Neural cell (in vitro differentiated cells): Measurements from ENCODE around the gene TMEM135. TPM values are rescaled to one million over a fixed set of nuclear protein-coding genes. Genes with fewer than 3 reads are reported as not detected.
"Not testable (repeated sequence)": the region's sequence is repeated elsewhere in the genome, so short reads cannot be mapped to it uniquely, and the experiment has no call there.

Experiments used
- H2AFZ ChIP-seq: fragments of 200-600, 300-800 bp; sonication (generic), shearing (Covaris generic); 2 replicates; pipeline ENCODE4 v1.6.0; 2014; ENCODE audit warnings: low read depth, mild to moderate bottlenecking, antibody characterized with exemption, low read length, moderate library complexity
- H3F3A ChIP-seq: fragments of 200-600 bp; shearing (Covaris generic); 2 replicates; pipeline ENCODE4 v1.6.1; 2016; ENCODE audit warnings: mild to moderate bottlenecking, moderate library complexity, mixed read lengths, antibody characterized with exemption, low read length; ENCODE audit not compliant: insufficient read depth, poor library complexity, severe bottlenecking
- H3K27ac ChIP-seq: fragments of 200-600, 300-800 bp; sonication (generic), shearing (Covaris generic); 2 replicates; pipeline ENCODE4 v1.5.1; 2014; ENCODE audit warnings: mild to moderate bottlenecking, low read length, moderate library complexity
- H3K27me3 ChIP-seq: fragments of 300-800, 200-600 bp; sonication (generic), shearing (Covaris generic); 2 replicates; pipeline ENCODE4 v1.6.0; 2014; ENCODE audit warnings: mild to moderate bottlenecking, low read depth, low read length, moderate library complexity; ENCODE audit not compliant: insufficient read depth
- H3K36me3 ChIP-seq: fragments of 300-800, 200-600 bp; sonication (generic), shearing (Covaris generic); 2 replicates; pipeline ENCODE4 v1.5.1; 2014; ENCODE audit warnings: mild to moderate bottlenecking, antibody characterized with exemption, low read length, moderate library complexity; ENCODE audit not compliant: insufficient read depth
- H3K4me2 ChIP-seq: fragments of 300-800, 200-600 bp; sonication (generic), shearing (Covaris generic); 2 replicates; pipeline ENCODE4 v1.6.0; 2014; ENCODE audit warnings: mild to moderate bottlenecking, low read length
- H3K4me3 ChIP-seq: fragments of 300-800, 200-600 bp; sonication (generic), shearing (Covaris generic); 2 replicates; pipeline ENCODE4 v1.5.1; 2014; ENCODE audit warnings: mild to moderate bottlenecking, low read length, moderate library complexity
- H3K79me2 ChIP-seq: fragments of 200-600 bp; shearing (Covaris generic); replicated peaks from 2 replicates; pipeline ENCODE4 v1.6.0; 2014; ENCODE audit warnings: mild to moderate bottlenecking, low read length, moderate library complexity; ENCODE audit not compliant: insufficient read depth
- H3K9ac ChIP-seq: fragments of 300-800, 200-600 bp; sonication (generic), shearing (Covaris generic); 2 replicates; pipeline ENCODE4 v1.6.1; 2016; ENCODE audit warnings: mild to moderate bottlenecking, low read length, mixed read lengths
- H3K9me2 ChIP-seq: fragments of 200-600 bp; shearing (Covaris generic); 2 replicates; pipeline ENCODE4 v1.6.1; 2016; ENCODE audit warnings: mild to moderate bottlenecking, low read length, mixed read lengths; ENCODE audit not compliant: insufficient read depth
- H3K9me3 ChIP-seq: fragments of 200-600, 300-800 bp; sonication (generic), shearing (Covaris generic); 2 replicates; pipeline ENCODE4 v1.6.1; 2016; ENCODE audit warnings: mild to moderate bottlenecking, mixed run types, low read length, moderate library complexity, mixed read lengths
- H4K20me1 ChIP-seq: fragments of 200-600 bp; shearing (Covaris generic); 2 replicates; pipeline ENCODE4 v1.6.1; 2016; ENCODE audit warnings: mild to moderate bottlenecking, mixed run types; ENCODE audit not compliant: insufficient read depth
- CTCF ChIP-seq: fragments of 450-650 bp; IDR thresholded peaks from 2 replicates; pipeline ENCODE4 v1.5.1; 2014; ENCODE audit warnings: antibody characterized with exemption, mild to moderate bottlenecking, moderate library complexity; ENCODE audit not compliant: poor library complexity, severe bottlenecking
- EP300 ChIP-seq: fragments of 450-650 bp; conservative IDR thresholded peaks from 2 replicates; pipeline ENCODE4 v1.6.1; 2014; ENCODE audit warnings: antibody characterized with exemption, mild to moderate bottlenecking, moderate library complexity; ENCODE audit not compliant: poor library complexity, severe bottlenecking
- EZH2 ChIP-seq: fragments of 200-600, 300-800 bp; shearing (Covaris generic), sonication (generic); IDR thresholded peaks from 2 replicates; pipeline ENCODE4 v1.6.1; 2014; ENCODE audit warnings: antibody characterized with exemption, low read length, borderline replicate concordance, mild to moderate bottlenecking; ENCODE audit not compliant: insufficient read depth, poor library complexity, severe bottlenecking
- MXI1 ChIP-seq: fragments of 450-650 bp; conservative IDR thresholded peaks from 2 replicates; pipeline ENCODE4 v1.6.1; 2014; ENCODE audit warnings: antibody characterized with exemption, mild to moderate bottlenecking; ENCODE audit not compliant: poor library complexity, severe bottlenecking
- POLR2AphosphoS5 ChIP-seq: IDR thresholded peaks from 2 replicates; pipeline ENCODE4 v1.6.1; 2012
- RAD21 ChIP-seq: fragments of 450-650 bp; conservative IDR thresholded peaks from 2 replicates; pipeline ENCODE4 v1.6.1; 2014; ENCODE audit warnings: antibody characterized with exemption, mild to moderate bottlenecking, moderate library complexity
- SMC3 ChIP-seq: fragments of 450-650 bp; conservative IDR thresholded peaks from 2 replicates; pipeline ENCODE4 v1.6.1; 2014; ENCODE audit warnings: antibody characterized with exemption, mild to moderate bottlenecking, moderate library complexity; ENCODE audit not compliant: poor library complexity
- TAF1 ChIP-seq: IDR thresholded peaks from 2 replicates; pipeline ENCODE4 v1.6.1; 2012; ENCODE audit warnings: low read depth
- polyA plus RNA-seq: library from polyadenylated mRNA; depleted of rRNA; stranded (reverse); fragments of >200 nt; gene quantifications from 2 replicates; pipeline ENCODE4 v1.2.3, GENCODE V29; 2014

The TMEM135 gene
- polyA plus RNA-seq, 1 donor from 2014 or later, result 15.6 TPM

GRCh38 chr11:87097582-87097981 is 59.8 kb downstream of the TMEM135 start:
- Histone ChIP-seq H3K79me2 (no peaks in the 10 kb centered on the region), H3K27ac (no peak overlapping the region), H4K20me1 (no peaks in the 10 kb centered on the region), H2AFZ (no peak overlapping the region), H3K9ac (no peak overlapping the region), H3K27me3 (no peaks in the 10 kb centered on the region), H3K9me2 (no peaks in the 10 kb centered on the region), H3K4me2 (no peak overlapping the region), H3K4me3 (no peak overlapping the region), H3F3A (no peaks in the 10 kb centered on the region), H3K36me3 (no peaks in the 10 kb centered on the region), H3K9me3 (no peaks in the 10 kb centered on the region)
- no peak for TF ChIP-seq POLR2AphosphoS5
- peak; percentile 38 for TF ChIP-seq CTCF
- TF ChIP-seq MXI1, result no peak
- no peak for TF ChIP-seq TAF1
- TF ChIP-seq RAD21, result no peak
- no peak for TF ChIP-seq EP300
- no peak for TF ChIP-seq SMC3

- Histone ChIP-seq H2AFZ (no peak overlapping the region), H3K27me3 (no peaks in the 10 kb centered on the region), H3K9me2 (no peaks in the 10 kb centered on the region), H3K9me3 (no peaks in the 10 kb centered on the region), H3K79me2 (no peaks in the 10 kb centered on the region), H3K9ac (no peak overlapping the region), H3K4me2 (no peak overlapping the region), H3F3A (no peaks in the 10 kb centered on the region), H3K36me3 (no peaks in the 10 kb centered on the region), H3K4me3 (no peak overlapping the region), H3K27ac (no peak overlapping the region), H4K20me1 (no peaks in the 10 kb centered on the region)
- TF ChIP-seq EZH2 (no peak), RAD21 (no peak), POLR2AphosphoS5 (no peak)
These were observed 64.3 kb downstream of the TMEM135 start for GRCh38 chr11:87101956-87102580.

- H3K9ac ChIP-seq, H3K4me3 ChIP-seq, H3K4me2 ChIP-seq, H3K9me3 ChIP-seq, H4K20me1 ChIP-seq, H3K79me2 ChIP-seq, H3K27ac ChIP-seq, H3K36me3 ChIP-seq, H2AFZ ChIP-seq, H3K27me3 ChIP-seq, H3K9me2 ChIP-seq, H3F3A ChIP-seq: not testable (repeated sequence)
These were observed 68.1 kb downstream of the TMEM135 start for GRCh38 chr11:87105826-87106225.

GRCh38 chr11:87107379-87107778 is 69.6 kb downstream of the TMEM135 start:
- not testable (repeated sequence) for H3F3A ChIP-seq, H3K27me3 ChIP-seq, H3K36me3 ChIP-seq, H2AFZ ChIP-seq, H3K9ac ChIP-seq, H3K4me2 ChIP-seq, H4K20me1 ChIP-seq, H3K79me2 ChIP-seq, H3K27ac ChIP-seq, H3K9me3 ChIP-seq, H3K9me2 ChIP-seq, H3K4me3 ChIP-seq
